HFFc6 (cell line): ENCODE results near the gene ZCWPW1. TPM values are rescaled to one million over a fixed set of nuclear protein-coding genes. Genes with fewer than 3 reads are reported as not detected.
A peak's percentile ranks its signal among the peaks of the same experiment; 100 is the strongest.

ENCODE experiments used
- DNase-seq: peaks from one replicate; pipeline ENCODE4 v3.0.0-alpha.2; 2018
- H3K27ac Mint-ChIP-seq: 2 replicates; pipeline ENCODE4 v1.8.0; 2020; ENCODE audit warnings: mild to moderate bottlenecking, mixed read lengths
- H3K27me3 Mint-ChIP-seq: 2 replicates; pipeline ENCODE4 v1.8.0; 2021; ENCODE audit warnings: mild to moderate bottlenecking, moderate library complexity, mixed read lengths; ENCODE audit not compliant: insufficient read depth
- H3K36me3 Mint-ChIP-seq: 2 replicates; pipeline ENCODE4 v1.8.0; 2021; ENCODE audit warnings: low read depth, mixed read lengths
- H3K4me1 Mint-ChIP-seq: 2 replicates; pipeline ENCODE4 v1.8.0; 2020; ENCODE audit warnings: low read depth, mixed read lengths
- H3K4me3 Mint-ChIP-seq: 2 replicates; pipeline ENCODE4 v1.8.0; 2020; ENCODE audit warnings: mild to moderate bottlenecking, moderate library complexity, mixed read lengths
- H3K9me3 Mint-ChIP-seq: 2 replicates; pipeline ENCODE4 v1.8.0; 2020; ENCODE audit warnings: mild to moderate bottlenecking, mixed read lengths
- total RNA-seq, 6 experiments: library from RNA; stranded (reverse); fragmentation: NEBNext Ultra II Directional; extraction: Animal tissue kit (Norgen Biotek cat#: 25700); gene quantifications; 2 replicates in 1 of 6; 3 replicates in 5 of 6; pipeline ENCODE4 v1.2.3, GENCODE V29; 2021
- TF ChIP-seq, protein P1 (sequence below): fragments of 200-600 bp; sonication (generic); IDR thresholded peaks from 2 replicates; pipeline ENCODE4 v1.5.0; 2021; ENCODE audit warnings: antibody characterized with exemption, mild to moderate bottlenecking

ZCWPW1 gene
- total RNA-seq, 6 experiments from 2014 or later = 0.55 to 1.7 (median 1.2) TPM

DNA sequence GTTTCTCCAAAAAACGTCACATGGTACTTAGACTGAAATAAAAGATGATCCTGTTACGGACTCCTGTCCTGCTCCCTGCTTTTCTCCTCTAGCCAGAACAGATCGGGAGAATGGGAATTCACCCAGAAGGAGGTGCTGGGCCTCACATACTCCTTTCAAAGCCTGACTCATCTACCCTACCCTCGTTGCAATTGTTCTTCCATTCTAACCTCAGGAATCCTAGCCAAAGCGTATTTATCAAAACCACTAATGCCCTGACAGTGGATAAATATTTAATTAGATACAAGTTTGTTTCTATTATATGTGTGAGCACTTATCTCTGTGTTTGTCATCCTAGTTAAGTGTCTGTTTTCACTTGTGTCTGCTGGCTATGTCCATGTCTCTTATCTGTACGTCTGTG, 21.7 kb downstream of the ZCWPW1 start:
- H3K36me3 Mint-ChIP-seq = no peaks in the 10 kb centered on the region
- peaks cover 11% of the 10 kb centered on the region for H3K4me1 Mint-ChIP-seq
- no peak overlapping the region for H3K4me3 Mint-ChIP-seq
- H3K27me3 Mint-ChIP-seq = peaks cover 17% of the 10 kb centered on the region
- DNase-seq = peak; percentile 52
- peak overlapping the region; percentile 49 for H3K27ac Mint-ChIP-seq
- TF ChIP-seq, protein P1, sequence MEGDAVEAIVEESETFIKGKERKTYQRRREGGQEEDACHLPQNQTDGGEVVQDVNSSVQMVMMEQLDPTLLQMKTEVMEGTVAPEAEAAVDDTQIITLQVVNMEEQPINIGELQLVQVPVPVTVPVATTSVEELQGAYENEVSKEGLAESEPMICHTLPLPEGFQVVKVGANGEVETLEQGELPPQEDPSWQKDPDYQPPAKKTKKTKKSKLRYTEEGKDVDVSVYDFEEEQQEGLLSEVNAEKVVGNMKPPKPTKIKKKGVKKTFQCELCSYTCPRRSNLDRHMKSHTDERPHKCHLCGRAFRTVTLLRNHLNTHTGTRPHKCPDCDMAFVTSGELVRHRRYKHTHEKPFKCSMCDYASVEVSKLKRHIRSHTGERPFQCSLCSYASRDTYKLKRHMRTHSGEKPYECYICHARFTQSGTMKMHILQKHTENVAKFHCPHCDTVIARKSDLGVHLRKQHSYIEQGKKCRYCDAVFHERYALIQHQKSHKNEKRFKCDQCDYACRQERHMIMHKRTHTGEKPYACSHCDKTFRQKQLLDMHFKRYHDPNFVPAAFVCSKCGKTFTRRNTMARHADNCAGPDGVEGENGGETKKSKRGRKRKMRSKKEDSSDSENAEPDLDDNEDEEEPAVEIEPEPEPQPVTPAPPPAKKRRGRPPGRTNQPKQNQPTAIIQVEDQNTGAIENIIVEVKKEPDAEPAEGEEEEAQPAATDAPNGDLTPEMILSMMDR = no peak
- H3K9me3 Mint-ChIP-seq = no peaks in the 10 kb centered on the region

DNA sequence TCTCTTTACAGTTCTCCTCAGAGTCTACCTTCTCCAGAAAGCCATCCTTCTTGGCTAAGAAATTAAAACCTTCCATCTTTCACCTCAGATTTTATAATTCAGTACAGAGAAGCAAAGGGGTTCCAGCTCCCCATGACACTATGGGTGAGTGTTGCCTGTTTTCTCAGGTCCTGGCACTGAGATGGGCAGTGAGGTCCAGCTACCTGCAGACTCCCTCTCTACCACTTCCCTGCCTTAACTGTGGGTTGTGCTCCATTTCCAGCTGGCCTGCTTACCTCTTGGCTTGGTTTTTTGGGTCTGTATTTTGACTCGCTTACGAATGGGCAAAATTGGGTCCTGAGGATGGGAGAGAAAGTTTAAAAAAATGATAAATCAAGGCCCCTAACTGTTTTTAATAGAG, 26.3 kb downstream of the ZCWPW1 start:
- DNase-seq = no peak
- H3K36me3 Mint-ChIP-seq = no peaks in the 10 kb centered on the region
- H3K9me3 Mint-ChIP-seq = no peaks in the 10 kb centered on the region
- no peak overlapping the region for H3K27ac Mint-ChIP-seq
- TF ChIP-seq, protein P1 = no peak
- no peak overlapping the region for H3K4me3 Mint-ChIP-seq
- peaks cover 27% of the 10 kb centered on the region for H3K27me3 Mint-ChIP-seq
- H3K4me1 Mint-ChIP-seq = peaks cover 9% of the 10 kb centered on the region

DNA sequence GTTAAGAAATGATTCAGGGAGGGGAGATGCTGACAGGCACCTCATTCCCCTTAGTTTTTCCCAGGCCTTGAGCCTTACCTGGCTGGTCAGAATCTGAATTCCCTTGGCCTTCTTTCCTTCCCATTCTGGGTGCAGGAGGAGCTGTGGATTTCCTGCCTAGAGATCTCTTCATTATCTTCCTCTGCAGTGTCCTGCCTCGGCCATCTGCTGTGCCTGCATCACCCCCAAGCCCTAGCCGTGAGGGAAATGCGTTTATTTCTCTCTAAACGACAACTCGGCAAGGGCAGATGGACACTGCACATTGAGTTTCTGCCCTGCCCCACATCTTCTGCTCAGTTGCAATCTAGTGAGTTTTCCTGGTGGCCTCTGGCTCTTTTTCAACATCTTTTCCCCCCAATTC, 26.7 kb downstream of the ZCWPW1 start:
- no peaks in the 10 kb centered on the region for H3K9me3 Mint-ChIP-seq
- H3K36me3 Mint-ChIP-seq = no peaks in the 10 kb centered on the region
- TF ChIP-seq, protein P1 = no peak
- peaks cover 29% of the 10 kb centered on the region for H3K27me3 Mint-ChIP-seq
- no peak overlapping the region for H3K27ac Mint-ChIP-seq
- no peak for DNase-seq
- no peak overlapping the region for H3K4me3 Mint-ChIP-seq
- H3K4me1 Mint-ChIP-seq = peaks cover 5% of the 10 kb centered on the region

DNA sequence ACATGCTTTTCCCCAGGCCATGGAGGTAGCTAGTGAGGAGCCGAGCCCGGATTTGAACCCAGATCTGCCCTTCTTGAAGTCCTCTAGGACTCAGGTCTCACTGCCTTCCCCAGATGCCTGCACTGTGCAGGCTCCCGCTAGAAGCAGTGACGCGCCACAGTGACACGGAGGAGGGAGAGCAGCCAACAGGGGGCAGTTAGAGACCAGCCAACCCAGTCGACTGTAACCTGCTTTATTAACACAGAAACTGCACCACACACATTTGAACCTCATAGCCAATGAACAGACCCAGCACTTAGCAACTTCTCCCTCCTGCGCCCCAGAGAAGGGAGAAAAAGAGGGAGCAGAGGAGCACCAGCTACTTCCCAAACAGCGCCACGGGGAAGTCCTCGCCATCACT, 27.8 kb downstream of the ZCWPW1 start:
- H3K36me3 Mint-ChIP-seq = no peaks in the 10 kb centered on the region
- H3K27me3 Mint-ChIP-seq = peaks cover 23% of the 10 kb centered on the region
- no peaks in the 10 kb centered on the region for H3K9me3 Mint-ChIP-seq
- no peak overlapping the region for H3K27ac Mint-ChIP-seq
- DNase-seq = no peak
- TF ChIP-seq, protein P1 = peak; percentile 34; the same call in 1 of the 2 replicates
- no peak overlapping the region for H3K4me3 Mint-ChIP-seq
- H3K4me1 Mint-ChIP-seq = no peaks in the 10 kb centered on the region

DNA sequence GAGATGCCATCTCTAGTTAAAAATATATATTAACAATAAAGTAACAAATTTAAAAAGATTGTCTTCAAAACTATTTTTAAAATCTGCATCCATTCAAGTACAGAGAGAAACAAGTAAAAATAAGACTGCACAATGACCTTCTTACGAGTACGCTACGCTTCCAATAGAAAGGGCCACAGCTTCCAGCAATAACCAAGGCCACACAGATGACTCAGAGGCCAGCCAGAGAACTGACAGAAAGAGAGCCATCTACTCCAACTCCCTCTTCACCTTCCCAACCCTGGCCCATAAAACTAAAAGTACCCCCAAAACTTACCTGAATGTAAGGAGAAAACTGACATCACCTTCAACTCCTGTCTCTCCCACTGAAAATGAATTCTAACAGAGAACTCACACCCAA, 28.5 kb downstream of the ZCWPW1 start:
- H3K27me3 Mint-ChIP-seq = peaks cover 23% of the 10 kb centered on the region
- TF ChIP-seq, protein P1 = no peak
- DNase-seq = no peak
- H3K4me1 Mint-ChIP-seq = no peaks in the 10 kb centered on the region
- H3K36me3 Mint-ChIP-seq = no peaks in the 10 kb centered on the region
- H3K4me3 Mint-ChIP-seq = no peak overlapping the region
- no peak overlapping the region for H3K27ac Mint-ChIP-seq
- no peaks in the 10 kb centered on the region for H3K9me3 Mint-ChIP-seq

DNA sequence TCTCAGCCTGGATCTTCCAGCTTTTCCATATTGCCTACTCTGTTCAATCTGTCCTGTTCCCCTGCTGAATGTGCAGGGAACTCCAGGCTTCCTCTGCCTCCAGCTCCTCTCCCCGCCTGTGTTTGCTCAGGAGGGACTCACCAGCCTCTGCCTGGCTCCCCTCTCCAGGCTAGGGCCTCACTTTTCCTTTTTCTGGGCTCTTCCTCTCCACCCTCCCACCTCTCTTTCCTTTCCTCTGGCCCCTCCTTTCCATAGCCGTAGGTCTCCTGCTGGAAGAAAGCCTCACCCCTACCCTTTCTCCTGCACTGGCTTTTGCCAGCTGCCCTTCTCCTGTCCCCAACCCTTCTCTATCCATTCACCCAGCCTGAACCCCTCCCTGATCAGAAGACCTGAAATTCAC, 30.3 kb downstream of the ZCWPW1 start:
- H3K27ac Mint-ChIP-seq = no peak overlapping the region
- no peaks in the 10 kb centered on the region for H3K4me1 Mint-ChIP-seq
- no peak overlapping the region for H3K4me3 Mint-ChIP-seq
- DNase-seq = no peak
- H3K27me3 Mint-ChIP-seq = peaks cover 18% of the 10 kb centered on the region
- TF ChIP-seq, protein P1 = no peak
- no peaks in the 10 kb centered on the region for H3K9me3 Mint-ChIP-seq
- H3K36me3 Mint-ChIP-seq = no peaks in the 10 kb centered on the region
